GM11168 (cell line): ENCODE data around the gene RMDN2.

ENCODE experiments used
- in situ Hi-C: fragments of 300-500 bp; cut with MboI; formaldehyde crosslinking; loops from one replicate; pipeline ENCODE4 v1.12.0; 2022; ENCODE audit warnings: low sequenced_read_pairs; ENCODE audit not compliant: unreplicated experiment

RMDN2 gene

GRCh38 chr2:37895140-37895539 is 29.9 kb upstream of the RMDN2 start:
- in situ Hi-C loops = loop anchor here (10.0 kb wide), 2 partner anchors 230 to 380 kb away; no protein-coding TSS in a partner anchor

DNA sequence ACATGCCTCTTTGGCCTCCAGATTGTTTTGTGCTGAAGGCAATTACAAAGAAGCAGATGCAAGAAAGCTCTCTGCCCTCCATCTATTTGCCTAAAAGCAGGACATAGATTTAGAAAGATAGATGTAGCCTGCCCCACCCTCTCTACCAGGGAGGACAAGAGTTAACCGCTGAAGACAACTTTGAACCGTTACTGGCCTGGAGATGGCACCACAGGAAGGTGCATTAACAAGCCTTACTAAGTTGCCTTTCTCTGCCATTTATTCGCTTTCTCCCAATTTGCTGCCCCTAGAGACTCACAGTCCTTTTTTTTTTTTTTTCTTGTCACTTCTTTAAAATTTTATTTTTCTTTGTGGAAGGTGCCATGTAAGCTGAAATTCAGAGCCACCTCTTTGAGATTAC is 28.8 kb upstream of the RMDN2 start:
- in situ Hi-C loops = loop anchor here (10.0 kb wide), 2 partner anchors 228 to 378 kb away; no protein-coding TSS in a partner anchor

- in situ Hi-C loops = loop anchor here (10.0 kb wide), 2 partner anchors 227 to 377 kb away; no protein-coding TSS in a partner anchor
Measured at GRCh38 chr2:37897511-37897910, 27.6 kb upstream of the RMDN2 start.

DNA sequence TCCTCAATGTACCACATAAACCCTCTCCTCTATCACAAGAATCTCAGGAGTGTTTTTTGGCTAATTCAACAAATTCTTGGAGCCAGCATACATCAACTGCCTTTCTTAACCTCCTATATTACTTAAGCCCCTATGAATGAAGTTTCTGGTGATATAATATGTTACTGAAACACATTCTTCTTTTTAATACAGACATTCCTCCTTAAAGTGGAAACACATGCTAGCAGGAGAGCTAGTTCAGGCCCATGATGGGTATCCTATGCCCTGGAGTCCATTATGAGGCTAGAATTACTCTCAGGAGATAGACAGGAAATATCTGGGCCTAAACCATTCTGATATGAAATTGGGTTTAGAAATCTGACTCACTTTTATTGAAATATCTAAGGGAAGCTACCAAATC is 26.6 kb upstream of the RMDN2 start:
- in situ Hi-C loops = loop anchor here (10.0 kb wide), 2 partner anchors 226 to 376 kb away; no protein-coding TSS in a partner anchor

DNA sequence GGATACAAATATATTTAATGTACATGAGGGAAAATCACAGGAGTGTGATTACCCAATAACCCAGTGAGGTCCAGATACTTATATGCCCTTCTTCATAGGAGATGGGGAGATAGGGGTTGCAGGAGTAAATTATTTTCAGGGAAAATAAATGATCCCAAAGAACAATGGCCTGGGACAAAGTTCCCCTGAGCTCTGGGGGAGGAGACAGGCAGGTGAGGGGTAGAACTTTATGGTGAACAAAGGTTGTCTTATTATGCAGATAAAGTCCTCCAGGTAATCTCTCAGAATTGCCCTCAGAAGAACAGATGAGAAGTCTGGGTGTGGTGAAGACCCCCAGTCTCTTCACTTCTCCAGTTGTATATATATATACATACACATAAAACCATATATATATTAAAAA is 22.1 kb upstream of the RMDN2 start:
- in situ Hi-C loops = no loop called here

DNA sequence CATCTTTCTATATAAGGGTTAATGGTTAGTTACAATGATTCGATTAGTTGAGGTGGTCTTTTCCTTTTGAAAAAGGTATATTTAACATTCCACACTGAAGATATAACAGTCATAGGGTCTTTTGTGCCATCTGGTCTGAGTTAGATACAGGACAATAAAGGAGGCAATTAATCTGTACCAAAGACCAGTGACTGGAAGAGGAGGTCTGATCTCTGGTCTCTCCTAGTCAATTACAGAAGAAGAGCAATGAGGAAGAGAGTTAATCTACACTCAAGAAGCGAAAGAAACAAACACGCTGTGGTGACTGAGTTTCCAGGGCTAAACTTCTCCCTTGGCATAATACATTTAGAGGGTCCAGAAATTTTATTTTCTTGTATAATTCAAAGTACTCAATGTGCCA is 20.7 kb upstream of the RMDN2 start:
- in situ Hi-C loops = no loop called here

DNA sequence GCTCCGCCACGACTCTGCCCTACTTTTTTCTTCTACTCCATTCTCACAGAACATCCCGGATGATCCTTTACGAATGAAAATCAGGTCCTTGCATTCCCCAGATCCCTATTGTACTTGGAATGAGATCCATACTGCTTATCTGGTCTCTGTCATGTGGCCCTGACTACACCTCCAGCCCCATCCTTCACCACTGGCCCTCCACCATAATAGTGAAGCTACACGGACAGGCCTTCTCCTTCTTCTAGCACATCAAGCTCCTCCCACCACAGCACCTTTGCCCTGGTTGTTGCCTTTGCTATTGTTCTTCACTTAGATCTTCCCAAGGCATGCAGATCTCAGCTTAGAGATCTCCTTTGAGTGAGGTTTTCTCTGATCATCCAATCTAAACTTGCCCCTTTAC is 20.1 kb upstream of the RMDN2 start:
- in situ Hi-C loops = no loop called here

DNA sequence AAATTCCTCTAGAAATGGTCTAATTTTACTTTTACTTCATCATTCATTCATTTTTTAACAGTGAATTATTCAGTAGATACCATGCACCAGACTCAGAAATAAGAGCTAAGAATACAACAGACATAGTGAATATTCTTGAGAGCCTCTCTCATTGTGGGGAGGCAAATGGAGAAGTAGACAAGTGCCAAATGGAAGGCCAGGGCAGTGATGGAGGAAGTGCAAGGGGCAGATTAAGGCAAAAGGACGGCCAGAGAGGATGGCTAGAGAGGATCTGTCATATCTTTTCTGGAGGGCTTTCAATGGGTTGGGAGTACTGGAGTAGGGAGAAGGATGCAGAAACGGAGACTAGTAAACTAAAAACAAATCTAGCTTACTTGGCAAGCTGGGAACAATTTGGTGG is 19.0 kb upstream of the RMDN2 start:
- in situ Hi-C loops = no loop called here

- in situ Hi-C loops = no loop called here
Measured at GRCh38 chr2:37907501-37908225, 17.4 kb upstream of the RMDN2 start.

DNA sequence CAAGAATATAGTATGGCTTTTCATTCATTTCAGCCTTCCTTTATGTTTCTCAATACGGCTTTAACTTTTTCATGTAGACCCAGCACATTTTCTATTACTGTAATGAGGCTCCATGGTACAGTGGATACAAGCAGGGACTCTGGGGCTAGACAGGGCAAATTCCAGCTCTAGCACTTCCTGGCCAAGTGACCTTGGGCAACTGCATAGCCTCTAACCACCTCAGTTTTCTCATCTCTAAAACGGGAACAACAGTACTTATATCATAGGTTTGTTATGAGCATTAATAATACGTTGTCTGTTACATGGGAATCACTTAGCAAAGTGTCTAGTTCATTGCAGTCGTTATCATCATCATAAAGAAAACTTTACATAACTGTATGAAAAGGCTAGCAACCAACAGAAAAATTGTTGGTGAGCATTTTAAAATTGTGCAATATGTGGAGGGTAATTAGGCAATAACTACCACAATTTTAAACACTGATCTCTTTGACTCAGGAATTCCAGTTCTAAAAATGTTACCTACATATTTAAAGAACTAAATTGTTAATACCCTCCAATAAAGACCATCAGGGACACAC is 13.7 kb upstream of the RMDN2 start:
- in situ Hi-C loops = no loop called here

DNA sequence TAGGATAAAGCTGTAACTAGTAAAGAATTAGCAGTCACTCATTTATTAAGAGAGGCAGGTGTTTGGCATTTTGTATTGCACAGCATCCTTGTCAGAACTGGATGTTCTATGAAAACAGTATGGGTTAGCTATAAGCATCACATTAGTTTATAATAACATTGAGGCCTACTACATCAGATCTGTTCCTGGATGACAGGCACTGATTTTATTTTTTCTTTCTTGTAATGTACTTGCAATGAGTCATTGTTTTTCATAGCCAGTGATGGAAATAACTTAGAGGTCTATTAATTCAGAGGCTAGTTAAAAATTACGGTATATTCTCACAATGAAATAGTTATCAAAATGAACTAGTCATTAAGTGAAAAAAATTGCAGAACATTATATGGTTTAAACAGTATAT is 13.0 kb upstream of the RMDN2 start:
- in situ Hi-C loops = no loop called here

- in situ Hi-C loops = no loop called here
Measured at GRCh38 chr2:37912616-37913015, 12.5 kb upstream of the RMDN2 start.

GRCh38 chr2:37914340-37914739 is 10.7 kb upstream of the RMDN2 start:
- in situ Hi-C loops = no loop called here

DNA sequence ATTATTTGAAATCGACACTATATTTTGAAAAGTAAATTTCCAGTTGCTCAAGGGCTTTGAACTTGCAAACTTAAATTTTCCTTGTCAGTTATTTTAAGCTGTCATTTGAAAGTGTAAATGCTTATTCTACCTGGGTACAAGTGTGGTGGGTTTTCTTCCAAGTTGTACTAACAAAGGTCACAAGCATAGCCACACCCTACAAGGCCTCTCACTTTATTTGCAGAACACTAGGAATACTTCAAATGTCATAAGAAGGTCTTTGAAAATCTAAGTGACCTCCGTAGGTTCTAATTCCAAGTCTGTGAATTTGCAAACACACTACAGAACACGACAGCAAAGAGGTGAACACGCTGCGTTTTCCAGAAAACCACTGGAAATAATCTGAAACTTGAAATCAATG is 9.3 kb upstream of the RMDN2 start:
- in situ Hi-C loops = no loop called here

DNA sequence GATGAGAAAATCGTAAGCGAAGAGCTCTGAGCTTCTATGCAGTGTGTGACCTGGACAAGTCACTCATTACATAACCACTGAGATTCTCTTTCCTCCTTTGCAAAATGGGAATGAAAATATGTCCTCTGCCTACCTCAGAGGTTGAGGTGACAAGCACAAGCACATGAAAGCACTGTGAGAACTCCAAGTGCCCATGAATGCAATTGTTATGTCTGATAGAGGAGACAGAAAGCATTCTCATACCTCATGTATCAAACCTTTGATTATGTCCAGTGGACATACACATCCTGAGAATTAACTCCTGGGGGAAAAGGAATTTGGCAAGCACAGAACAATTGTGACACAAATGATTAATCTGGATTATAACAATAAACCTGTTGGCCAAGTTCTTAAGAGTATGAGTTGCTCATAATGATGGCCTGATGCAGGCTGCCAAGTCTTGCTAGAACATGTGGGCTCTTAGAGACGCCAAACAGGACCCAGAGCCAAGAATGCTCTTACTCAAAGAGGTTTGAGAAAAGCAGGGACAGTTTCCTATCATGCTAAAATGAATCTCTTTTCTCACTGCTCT is 8.5 kb upstream of the RMDN2 start:
- in situ Hi-C loops = no loop called here

DNA sequence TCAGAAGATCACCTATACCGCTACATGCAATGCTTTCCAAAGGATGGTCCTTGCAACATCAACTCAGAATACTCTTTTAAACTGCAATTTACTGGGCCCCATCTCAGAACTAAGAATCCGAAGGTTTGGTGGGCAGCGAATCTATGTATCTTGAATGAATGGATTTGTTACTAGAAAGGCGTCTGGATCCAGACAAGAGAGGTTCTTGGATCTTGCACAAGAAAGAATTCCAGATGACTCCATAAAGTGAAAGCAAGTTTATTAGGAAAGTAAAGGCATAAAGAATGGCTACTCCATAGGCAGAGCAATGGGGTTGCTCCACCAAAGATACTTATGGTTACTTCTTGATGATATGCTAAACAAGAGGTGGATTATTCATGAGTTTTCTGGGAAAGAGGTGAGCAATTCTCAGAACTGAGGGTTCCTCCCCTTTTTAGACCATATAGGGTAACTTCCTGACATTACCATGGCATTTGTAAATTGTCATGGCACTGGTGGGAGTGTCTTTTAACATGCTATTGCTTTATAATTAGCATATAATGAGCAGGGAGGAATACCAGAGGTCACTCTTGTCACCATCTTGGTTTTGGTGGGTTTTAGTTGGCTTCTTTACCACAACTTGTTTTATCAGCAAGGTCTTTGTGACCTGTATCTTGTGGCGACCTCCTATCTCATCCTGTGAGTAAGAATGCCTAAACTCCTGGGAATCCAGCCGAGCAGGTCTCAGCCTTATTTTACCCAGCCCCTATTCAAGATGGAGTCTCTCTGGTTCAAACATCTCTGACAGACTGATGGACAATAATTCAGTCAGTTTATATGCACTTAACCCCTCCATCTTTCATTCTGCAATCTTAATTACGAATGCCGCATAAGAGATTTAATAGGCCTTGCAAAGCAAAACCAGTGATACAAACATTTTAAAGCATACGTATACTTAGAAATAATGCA is 7.5 kb upstream of the RMDN2 start:
- in situ Hi-C loops = no loop called here

GRCh38 chr2:37918742-37919186 is 6.3 kb upstream of the RMDN2 start:
- in situ Hi-C loops = no loop called here

- in situ Hi-C loops = no loop called here
Measured at GRCh38 chr2:37919631-37920032, 5.5 kb upstream of the RMDN2 start.

GRCh38 chr2:37920570-37920969 is 4.5 kb upstream of the RMDN2 start:
- in situ Hi-C loops = no loop called here

GRCh38 chr2:37921781-37922180 is 3.3 kb upstream of the RMDN2 start:
- in situ Hi-C loops = no loop called here
